Globus pallidus (tissue), 1 donor: ENCODE results near the gene ADRB2.
"Not testable (repeated sequence)": the region's sequence is repeated elsewhere in the genome, so short reads cannot be mapped to it uniquely, and the experiment has no call there.

Experiments used
- DNase-seq: peaks from one replicate; pipeline ENCODE4 v3.0.0-alpha.2; 2015; ENCODE audit warnings: low spot score

The ADRB2 gene

DNA sequence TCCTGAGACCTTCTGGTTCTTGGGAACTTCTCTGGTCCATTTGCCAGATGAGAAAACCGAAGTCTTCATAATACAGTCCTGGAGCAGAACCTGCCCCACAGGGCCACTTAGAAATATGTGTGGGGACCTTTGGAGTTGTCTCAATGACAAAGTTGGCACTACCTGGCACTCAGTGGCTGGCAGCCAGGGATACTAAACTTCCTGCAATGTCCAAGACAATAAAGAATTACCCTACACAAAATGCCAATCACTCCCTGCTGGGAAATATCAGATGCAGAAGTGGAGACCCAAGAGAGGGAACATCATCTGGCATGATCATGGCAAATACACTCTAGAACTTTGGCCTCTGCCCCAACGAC lies 29.6 kb downstream of the ADRB2 start:
- no peak for DNase-seq

DNA sequence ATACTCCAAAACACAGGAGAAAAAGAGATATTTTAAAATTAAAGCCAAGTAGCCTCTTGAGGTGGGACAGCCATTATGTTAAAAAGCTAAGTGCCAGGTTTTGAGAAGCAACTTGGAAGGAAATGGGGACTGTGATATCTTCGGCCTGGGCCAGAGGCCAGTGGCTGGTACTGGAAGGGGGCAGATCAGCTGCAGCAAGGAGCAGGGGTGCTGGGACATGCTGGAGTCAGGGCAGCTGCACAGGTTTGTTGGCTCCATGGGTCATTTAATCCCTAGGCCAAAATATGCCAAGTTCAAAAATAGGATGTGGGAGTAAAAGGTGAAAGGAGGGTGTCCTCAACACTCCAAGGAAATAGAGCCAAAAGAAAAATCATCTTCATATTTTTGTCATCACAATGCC lies 30.0 kb downstream of the ADRB2 start:
- DNase-seq: no peak

- no peak for DNase-seq
Measured at GRCh38 chr5:148857474-148857873, 31.1 kb downstream of the ADRB2 start.

DNA sequence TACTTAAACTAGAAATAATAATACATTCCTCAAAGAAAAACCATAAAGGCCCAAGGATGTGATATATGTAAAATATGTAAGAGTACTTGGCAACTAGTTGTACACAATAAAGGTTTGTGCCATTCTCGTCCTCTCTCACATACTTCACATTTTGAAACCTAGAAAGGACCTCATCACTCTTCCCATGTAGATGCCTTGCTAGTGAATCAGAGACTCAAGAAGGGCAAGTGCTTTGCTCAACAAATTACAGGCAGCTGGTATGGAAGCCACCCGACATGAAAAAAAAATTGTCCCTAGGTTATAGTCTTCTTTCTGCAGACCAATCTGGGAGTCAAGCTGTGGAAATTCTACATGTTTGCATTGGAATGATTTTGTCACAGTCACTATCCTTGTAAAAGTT lies 31.7 kb downstream of the ADRB2 start:
- no peak for DNase-seq

DNA sequence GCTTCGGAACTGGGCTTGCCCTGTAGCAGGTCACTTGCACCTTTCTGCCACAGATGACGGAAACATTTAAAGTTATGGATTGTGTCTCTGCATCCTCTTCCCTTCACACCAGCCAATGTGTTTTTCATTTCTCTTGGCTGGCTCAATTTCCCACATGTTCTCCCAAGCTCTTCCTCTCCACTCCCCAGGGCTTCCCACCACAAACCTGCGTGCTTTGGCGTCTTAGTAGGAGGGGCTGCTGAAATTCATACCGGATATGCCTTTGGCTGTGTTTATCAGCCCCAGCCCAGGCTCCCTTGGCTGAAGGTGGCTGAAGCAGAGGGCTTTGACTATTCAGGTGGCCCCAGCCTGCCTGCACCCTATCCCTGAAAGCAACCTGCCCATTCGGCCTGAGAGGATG lies 32.1 kb downstream of the ADRB2 start:
- no peak for DNase-seq

DNA sequence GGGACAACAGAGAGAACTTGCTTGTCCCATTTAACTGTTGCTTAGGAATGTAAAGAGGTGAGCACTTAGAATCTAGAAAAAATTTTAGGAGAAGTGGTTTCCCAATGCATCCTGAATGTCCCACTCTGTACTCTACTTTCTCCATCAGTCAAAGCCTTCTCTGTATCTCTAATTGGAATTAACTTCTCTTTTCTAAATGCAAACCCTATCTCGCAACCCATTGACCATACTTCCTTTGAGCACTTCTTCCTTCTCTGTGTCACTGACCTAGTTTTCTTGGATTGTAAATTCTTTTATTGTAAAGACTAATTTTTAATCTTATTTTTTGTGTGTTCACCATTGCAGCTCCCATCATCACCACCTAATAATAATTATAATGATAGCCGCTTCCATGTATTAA lies 33.3 kb downstream of the ADRB2 start:
- DNase-seq: no peak

- no peak for DNase-seq
Measured at GRCh38 chr5:148860599-148860998, 34.2 kb downstream of the ADRB2 start.

GRCh38 chr5:148861088-148861487 lies 34.7 kb downstream of the ADRB2 start:
- no peak for DNase-seq

DNA sequence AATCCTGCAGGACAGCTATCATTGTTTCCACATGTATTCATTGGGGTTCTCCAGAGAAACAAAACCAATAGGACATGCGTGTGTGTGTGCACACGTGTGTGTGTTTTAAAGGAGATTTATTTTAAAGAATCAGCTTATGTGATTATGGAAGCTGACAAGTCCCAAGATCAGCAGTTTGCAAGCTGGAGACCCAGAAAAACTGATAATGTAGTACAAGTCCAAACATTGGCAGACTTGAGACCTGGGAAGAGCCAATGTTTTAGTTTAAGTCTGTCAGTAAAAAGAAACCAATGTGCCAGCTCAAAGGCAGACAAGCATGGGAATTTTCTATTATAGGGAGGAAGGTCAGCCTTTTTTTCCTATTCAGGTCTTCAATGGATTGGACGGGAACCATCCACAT lies 35.3 kb downstream of the ADRB2 start:
- no peak for DNase-seq

DNA sequence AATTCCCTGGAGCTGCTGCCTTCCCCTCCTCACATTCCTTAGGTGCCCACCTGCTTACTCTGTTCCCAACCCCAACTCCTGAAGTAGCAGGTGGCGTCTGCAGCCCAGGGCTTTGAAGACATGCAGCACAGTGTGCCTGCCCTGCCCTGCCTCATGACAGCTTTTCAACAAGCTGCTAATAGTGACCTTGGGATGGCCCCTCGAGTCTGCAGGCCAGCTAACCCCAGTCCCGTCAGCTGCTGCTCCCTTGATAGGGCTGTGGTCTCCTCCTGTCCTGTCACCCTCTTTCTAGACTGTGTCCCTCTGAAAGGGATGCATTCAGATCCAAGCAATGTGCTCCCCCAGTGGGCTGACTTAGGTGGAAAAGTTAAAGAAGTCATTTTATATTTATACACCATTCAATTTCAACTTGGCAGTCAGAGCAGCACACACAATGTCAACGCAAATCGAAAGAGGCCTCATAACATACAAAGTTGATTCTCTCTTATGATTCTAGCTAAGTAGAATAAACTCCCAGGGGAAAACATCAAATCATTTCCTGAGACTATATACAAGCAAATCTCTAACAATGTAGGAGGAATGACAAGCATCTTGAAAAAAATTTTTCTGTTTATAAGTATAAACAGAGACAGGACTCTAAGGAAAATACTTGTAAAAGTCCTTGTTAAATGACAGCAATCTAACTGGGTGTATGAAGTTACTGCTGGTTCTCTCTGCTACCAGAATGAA lies 37.9 kb downstream of the ADRB2 start:
- no peak for DNase-seq

DNA sequence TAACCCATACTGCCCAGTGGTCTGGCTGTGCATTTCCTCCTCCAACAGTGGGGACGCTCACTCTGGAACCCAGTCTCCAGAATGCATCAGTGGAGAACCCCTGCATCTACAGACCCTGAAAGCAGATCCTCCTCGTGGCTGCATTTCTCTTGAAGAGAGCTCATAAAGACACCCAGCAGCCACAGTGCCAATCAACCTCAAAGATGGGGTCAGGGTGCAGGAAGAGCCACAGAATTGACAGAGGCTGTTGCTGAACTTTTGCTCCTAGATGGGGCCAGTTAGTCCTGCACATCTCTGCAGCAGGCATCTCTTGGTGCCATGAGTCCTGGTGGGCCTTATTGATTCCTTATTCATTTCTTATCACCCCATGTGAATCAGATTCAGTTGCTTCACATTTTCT lies 39.6 kb downstream of the ADRB2 start:
- no peak for DNase-seq

DNA sequence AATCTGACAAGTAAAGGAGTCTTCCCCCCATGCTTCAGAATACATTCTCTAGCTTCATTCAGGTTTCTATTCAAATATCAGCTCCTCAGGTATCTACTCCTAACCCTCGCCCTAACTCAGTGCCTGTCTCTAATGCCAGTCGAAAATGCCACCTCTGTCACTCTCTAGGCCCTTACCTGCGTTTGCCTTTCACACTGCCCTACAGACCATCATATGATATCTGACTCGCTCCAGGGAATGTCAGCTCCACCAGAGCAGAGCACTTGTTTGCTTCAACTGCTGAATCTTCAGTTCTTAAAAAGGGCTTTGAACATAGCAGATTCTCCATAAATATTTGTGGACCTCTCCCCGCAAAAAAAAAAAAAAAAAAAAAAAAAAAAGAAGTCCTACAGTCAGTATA lies 46.7 kb downstream of the ADRB2 start:
- no peak for DNase-seq

- DNase-seq: no peak
Measured at GRCh38 chr5:148873690-148874485, 47.5 kb downstream of the ADRB2 start.

- no peak for DNase-seq
Measured at GRCh38 chr5:148875205-148875875, 48.9 kb downstream of the ADRB2 start.

- not testable (repeated sequence) for DNase-seq
Measured at GRCh38 chr5:148877436-148877835, 51.0 kb downstream of the ADRB2 start.
